MCF 10A (cell line): ENCODE data around the gene INPP5D. TPM values are rescaled to one million over a fixed set of nuclear protein-coding genes. Genes with fewer than 3 reads are reported as not detected.

Experiments
- BruUV-seq: library from RNA; stranded (reverse); fragments of 400-500 nt; replicated peaks from 2 replicates; lab custom pipeline; 2021; lab: Mats Ljungman, UMichigan
- CTCF ChIA-PET: fragments of 300-600 bp; sonication (Branson Sonifier 250); formaldehyde crosslinking; extraction: SDS; loops from one replicate; lab custom pipeline; 2021; ENCODE audit warnings: antibody characterized with exemption, inconsistent platforms; lab: Yijun Ruan, JAX
- POLR2A ChIA-PET: fragments of 300-600, 350-650 bp; sonication (Branson Sonifier 250); formaldehyde crosslinking; extraction: SDS; loops from one replicate; lab custom pipeline; 2020; ENCODE audit warnings: antibody characterized with exemption, inconsistent platforms; lab: Yijun Ruan, JAX
- DNase-seq: peaks from one replicate; pipeline ENCODE4 v3.0.0-alpha.2; 2018; ENCODE audit not compliant: unreplicated experiment
- H3K27ac Mint-ChIP-seq: one replicate; pipeline ENCODE4 v1.8.0; 2022; ENCODE audit warnings: mild to moderate bottlenecking, low read depth, mixed read lengths; ENCODE audit not compliant: unreplicated experiment
- H3K27me3 Mint-ChIP-seq: one replicate; pipeline ENCODE4 v1.8.0; 2022; ENCODE audit warnings: mixed read lengths; ENCODE audit not compliant: insufficient read depth, unreplicated experiment
- H3K36me3 Mint-ChIP-seq: one replicate; pipeline ENCODE4 v1.8.0; 2022; ENCODE audit warnings: mild to moderate bottlenecking, moderate library complexity, mixed read lengths; ENCODE audit not compliant: insufficient read depth, unreplicated experiment
- H3K4me1 Mint-ChIP-seq: one replicate; pipeline ENCODE4 v1.8.0; 2022; ENCODE audit warnings: mixed read lengths; ENCODE audit not compliant: insufficient read depth, unreplicated experiment
- H3K4me3 Mint-ChIP-seq: one replicate; pipeline ENCODE4 v1.8.0; 2022; ENCODE audit warnings: mild to moderate bottlenecking, moderate library complexity, mixed read lengths; ENCODE audit not compliant: unreplicated experiment
- H3K9me3 Mint-ChIP-seq: one replicate; pipeline ENCODE4 v1.8.0; 2022; ENCODE audit warnings: mixed read lengths; ENCODE audit not compliant: unreplicated experiment
- intact Hi-C: fragments of 100-400 bp; cut with micrococcal nuclease; formaldehyde crosslinking; loops from 2 replicates; pipeline ENCODE4 v1.14.1; 2022
- total RNA-seq: library from RNA; stranded (reverse); gene quantifications from 2 replicates; pipeline ENCODE4 v1.2.3, GENCODE V29; 2022
- TF ChIP-seq, protein P1 (sequence below): fragments of 200-600 bp; IDR thresholded peaks from one replicate; pipeline ENCODE4 v1.8.0; 2022; ENCODE audit warnings: antibody characterized with exemption, mild to moderate bottlenecking; ENCODE audit not compliant: unreplicated experiment

Gene INPP5D
- total RNA-seq, 1 experiment from 2014 or later = 64.9 TPM

DNA sequence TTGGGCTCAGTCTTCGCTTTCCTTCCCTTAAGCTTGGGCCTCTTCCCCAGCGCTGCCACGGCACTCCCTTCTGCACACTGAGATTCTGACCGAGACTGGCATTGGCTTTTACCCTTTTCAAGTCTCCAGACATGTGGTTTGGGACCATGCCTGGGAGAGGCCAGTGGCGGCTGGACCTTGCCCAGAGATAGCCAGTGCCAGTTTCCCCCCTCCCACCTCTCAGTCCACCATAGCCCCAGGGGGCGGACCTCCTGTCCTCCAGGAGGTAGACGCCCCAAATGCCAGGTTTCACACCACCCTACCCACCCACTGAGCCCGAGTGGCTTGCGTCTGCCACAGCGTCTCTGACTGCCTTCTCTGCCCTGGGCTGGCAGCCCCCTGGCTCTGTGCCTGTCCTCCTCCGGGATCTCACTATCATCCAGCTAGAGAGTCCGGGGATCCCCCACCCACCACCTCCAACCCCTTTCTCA is 47.7 kb downstream of the INPP5D start:
- DNase-seq = no peak
- no peak overlapping the region for H3K4me3 Mint-ChIP-seq
- ChIA-PET POLR2A (no interaction called here), CTCF (no interaction called here)
- BruUV-seq = no TSS peak
- peaks cover 18% of the 10 kb centered on the region for H3K27me3 Mint-ChIP-seq
- no peaks in the 10 kb centered on the region for H3K36me3 Mint-ChIP-seq
- no peaks in the 10 kb centered on the region for H3K9me3 Mint-ChIP-seq
- peaks cover 6% of the 10 kb centered on the region for H3K4me1 Mint-ChIP-seq
- intact Hi-C loops = no loop called here
- TF ChIP-seq, protein P1, sequence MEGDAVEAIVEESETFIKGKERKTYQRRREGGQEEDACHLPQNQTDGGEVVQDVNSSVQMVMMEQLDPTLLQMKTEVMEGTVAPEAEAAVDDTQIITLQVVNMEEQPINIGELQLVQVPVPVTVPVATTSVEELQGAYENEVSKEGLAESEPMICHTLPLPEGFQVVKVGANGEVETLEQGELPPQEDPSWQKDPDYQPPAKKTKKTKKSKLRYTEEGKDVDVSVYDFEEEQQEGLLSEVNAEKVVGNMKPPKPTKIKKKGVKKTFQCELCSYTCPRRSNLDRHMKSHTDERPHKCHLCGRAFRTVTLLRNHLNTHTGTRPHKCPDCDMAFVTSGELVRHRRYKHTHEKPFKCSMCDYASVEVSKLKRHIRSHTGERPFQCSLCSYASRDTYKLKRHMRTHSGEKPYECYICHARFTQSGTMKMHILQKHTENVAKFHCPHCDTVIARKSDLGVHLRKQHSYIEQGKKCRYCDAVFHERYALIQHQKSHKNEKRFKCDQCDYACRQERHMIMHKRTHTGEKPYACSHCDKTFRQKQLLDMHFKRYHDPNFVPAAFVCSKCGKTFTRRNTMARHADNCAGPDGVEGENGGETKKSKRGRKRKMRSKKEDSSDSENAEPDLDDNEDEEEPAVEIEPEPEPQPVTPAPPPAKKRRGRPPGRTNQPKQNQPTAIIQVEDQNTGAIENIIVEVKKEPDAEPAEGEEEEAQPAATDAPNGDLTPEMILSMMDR = no peak
- H3K27ac Mint-ChIP-seq = no peak overlapping the region

DNA sequence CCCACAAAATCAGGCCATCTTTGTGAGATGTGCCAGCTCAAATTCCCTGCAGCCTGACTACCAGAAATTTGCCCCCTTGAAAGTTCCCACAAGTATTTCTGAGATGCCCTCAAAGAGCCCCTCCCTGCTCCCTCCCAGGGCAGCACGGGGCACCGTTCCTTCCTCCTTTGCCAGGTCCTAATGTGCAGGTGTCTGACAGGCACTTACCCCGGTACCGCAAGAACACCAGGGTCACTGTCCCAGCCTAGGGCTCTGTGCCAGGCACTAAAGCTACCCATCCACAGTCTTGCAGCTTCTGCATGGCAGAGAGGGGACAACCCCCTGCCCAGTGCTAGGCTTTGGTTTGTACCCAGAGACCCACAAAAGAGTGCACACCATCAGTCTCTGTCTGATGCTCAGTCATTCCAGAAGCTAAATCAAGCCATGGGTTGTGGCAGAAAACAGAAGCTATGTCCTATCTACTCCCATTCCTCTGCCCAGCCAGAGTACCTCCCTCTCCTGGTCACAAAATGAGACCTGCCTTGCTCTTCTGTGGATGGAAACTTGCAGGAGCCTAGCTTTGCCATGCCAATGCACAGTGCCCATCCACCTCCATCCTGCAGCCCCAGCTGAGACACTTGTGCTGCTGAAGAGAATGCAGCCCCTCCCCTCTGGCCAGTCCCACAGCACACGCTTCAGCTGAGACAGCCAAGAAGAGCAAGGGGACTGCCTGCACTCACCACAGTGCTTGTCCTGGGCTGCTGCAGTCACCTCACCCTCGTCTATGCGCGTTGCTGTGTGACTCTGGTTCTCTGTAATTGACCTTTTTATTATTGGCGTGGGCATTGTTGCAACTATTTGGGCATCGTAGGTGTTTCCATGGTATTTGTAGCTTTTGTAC is 48.7 kb downstream of the INPP5D start:
- CTCF ChIA-PET = interaction anchor here (0.6 kb wide), 1 partner anchor 107 kb away, joined by 4 read pairs; no protein-coding TSS in a partner anchor
- Mint-ChIP-seq H3K9me3 (no peaks in the 10 kb centered on the region), H3K27me3 (peaks cover 18% of the 10 kb centered on the region), H3K27ac (no peak overlapping the region), H3K36me3 (no peaks in the 10 kb centered on the region), H3K4me3 (no peak overlapping the region), H3K4me1 (peaks cover 6% of the 10 kb centered on the region)
- no peak for DNase-seq
- intact Hi-C loops = no loop called here
- BruUV-seq = no TSS peak
- TF ChIP-seq, protein P1 = no peak
- POLR2A ChIA-PET = interaction anchor here (0.6 kb wide), 1 partner anchor 49 kb away, joined by 3 read pairs; no protein-coding TSS in a partner anchor

DNA sequence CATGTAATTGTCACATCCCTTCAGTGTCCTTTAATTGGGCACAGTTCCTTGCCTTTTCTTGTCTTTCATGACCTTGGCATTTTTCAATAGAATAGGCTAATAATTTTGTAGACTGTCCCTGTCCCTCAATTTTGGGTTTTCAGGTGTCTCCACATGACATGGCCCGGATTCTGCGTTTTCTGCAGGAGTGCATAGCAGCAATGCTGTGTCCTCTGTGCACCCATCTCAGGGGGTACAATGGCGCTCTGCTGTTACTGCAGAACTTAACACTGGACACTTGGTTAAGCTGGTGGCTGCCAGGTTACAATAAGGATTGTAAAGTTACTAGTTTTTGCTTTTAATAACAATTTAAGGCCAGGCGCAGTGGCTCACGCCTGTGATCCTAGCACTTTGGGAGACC is 51.3 kb downstream of the INPP5D start:
- BruUV-seq = no TSS peak
- Mint-ChIP-seq H3K4me3 (no peak overlapping the region), H3K9me3 (no peaks in the 10 kb centered on the region), H3K4me1 (peaks cover 6% of the 10 kb centered on the region), H3K36me3 (no peaks in the 10 kb centered on the region), H3K27me3 (peaks cover 18% of the 10 kb centered on the region), H3K27ac (no peak overlapping the region)
- intact Hi-C loops = no loop called here
- POLR2A ChIA-PET = no interaction called here
- no peak for DNase-seq
- TF ChIP-seq, protein P1 = no peak
- CTCF ChIA-PET = no interaction called here

DNA sequence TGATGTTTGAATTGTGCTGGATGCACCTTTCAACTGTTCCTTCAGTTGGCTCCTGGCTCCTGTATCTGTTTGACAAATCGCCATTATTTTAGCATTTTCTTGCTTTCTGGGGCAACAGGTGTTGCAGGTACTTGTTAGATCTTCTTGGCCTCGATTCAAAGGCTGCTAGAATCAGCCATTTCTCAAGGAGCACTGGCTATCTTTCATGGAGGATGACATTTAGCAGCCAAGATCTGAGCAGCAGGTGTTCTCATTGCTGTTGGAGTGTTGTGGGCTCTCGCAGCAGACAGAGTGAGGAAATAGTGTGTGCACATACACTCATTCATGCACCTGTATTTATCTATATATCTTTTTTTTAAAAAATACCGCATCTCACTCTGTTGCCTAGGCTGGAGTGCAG is 52.2 kb downstream of the INPP5D start:
- H3K4me3 Mint-ChIP-seq = no peak overlapping the region
- H3K27me3 Mint-ChIP-seq = peaks cover 18% of the 10 kb centered on the region
- intact Hi-C loops = no loop called here
- H3K9me3 Mint-ChIP-seq = no peaks in the 10 kb centered on the region
- TF ChIP-seq, protein P1 = no peak
- ChIA-PET CTCF (interaction anchor here (0.6 kb wide), 1 partner anchor 248 kb away, joined by 3 read pairs; no protein-coding TSS in a partner anchor), POLR2A (no interaction called here)
- no peak overlapping the region for H3K27ac Mint-ChIP-seq
- BruUV-seq = no TSS peak
- DNase-seq = no peak
- H3K36me3 Mint-ChIP-seq = no peaks in the 10 kb centered on the region
- peaks cover 3% of the 10 kb centered on the region for H3K4me1 Mint-ChIP-seq
